NCI-H748 treated with DMSO at 0.1 percent for 48 hours (cell line): ENCODE results near the gene HPS5.
A peak's percentile ranks its signal among the peaks of the same experiment; 100 is the strongest.
"Not testable (repeated sequence)": the region's sequence is repeated elsewhere in the genome, so short reads cannot be mapped to it uniquely, and the experiment has no call there.

Experiments
- DNase-seq: peaks from one replicate; lab custom pipeline; 2025; lab: John Stamatoyannopoulos, UW

The HPS5 gene

DNA sequence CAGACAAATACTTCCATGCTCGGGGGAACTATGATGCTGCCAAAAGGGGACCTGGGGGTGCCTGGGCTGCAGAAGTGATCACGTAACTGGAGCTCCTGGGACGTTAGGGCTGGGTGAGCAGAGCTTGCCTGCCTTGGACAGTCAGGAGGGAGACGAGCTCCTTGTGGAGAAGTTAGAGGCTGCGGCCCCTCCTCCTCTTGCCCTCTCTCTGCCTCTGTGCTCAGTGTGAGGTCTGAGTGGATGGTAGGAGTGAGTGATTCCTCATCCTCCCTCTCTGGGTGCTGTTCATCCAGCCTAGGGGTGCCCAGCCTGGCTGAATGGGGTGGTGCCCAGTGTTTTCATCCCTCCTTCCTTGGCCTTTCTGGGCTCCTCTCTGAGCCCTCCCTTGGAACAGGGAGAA is 52.7 kb downstream of the HPS5 start:
- not testable (repeated sequence) for DNase-seq

- DNase-seq: not testable (repeated sequence)
Measured at GRCh38 chr11:18267335-18268133, 54.4 kb downstream of the HPS5 start.

DNA sequence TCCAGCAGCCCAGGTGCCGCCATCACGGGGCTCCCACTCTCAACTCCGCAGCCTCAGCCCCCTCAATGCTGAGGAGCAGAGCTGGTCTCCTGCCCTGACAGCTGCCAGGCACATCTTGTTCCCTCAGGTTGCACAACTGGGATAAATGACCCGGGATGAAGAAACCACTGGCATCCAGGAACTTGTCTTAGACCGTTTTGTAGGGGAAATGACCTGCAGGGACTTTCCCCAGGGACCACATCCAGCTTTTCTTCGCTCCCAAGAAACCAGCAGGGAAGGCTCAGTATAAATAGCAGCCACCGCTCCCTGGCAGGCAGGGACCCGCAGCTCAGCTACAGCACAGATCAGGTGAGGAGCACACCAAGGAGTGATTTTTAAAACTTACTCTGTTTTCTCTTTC is 56.0 kb downstream of the HPS5 start, which contains the start of gene SAA1:
SAA1 (plus strand) TSS at position 316 of the 400 bp plus-strand sequence. CDS start 624 bp downstream, outside the sequence.
- DNase-seq: no peak

DNA sequence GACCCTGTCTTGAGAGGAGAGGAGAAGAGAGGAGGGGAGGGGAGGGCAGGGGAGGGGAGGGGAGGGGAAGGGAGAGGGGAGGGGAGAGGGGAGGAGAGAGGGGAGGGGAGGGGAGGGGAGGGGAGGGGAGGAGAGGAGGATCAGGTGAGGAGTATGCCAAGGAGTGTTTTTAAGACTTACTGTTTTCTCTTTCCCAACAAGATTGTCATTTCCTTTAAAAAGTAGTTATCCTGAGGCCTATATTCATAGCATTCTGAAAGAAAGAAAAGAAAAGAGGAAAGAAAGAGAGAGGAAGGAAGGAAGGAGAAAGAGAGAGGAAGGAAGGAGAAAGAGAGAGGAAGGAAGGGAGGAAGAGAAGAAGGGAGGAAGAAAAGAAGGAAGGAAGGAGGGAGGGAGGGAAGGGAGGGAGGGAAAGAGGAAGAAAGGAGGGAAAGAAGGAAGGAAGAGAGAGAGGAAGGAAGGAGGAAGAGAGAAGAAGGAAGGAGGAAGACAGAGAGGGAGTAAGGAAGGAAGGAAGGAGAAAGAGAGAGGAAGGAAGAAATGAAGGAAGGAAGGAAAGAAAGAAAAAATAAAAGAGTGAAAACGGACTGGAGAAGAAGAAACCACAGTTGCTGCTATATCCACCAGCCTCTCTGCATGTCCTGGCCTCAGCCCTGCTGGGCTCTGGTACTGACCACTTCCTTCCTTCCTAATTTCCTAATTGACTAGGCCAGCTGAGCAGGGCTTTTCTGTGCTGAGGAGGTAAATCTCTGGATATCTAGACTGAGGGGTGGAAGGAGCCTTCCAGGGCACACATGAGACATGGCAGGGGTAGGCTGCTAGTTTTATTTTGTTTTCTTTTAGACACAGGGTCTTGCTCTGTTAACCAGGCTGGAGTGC is 57.0 kb downstream of the HPS5 start:
- no peak for DNase-seq

GRCh38 chr11:18264035-18264434 is 57.9 kb downstream of the HPS5 start:
- no peak for DNase-seq

DNA sequence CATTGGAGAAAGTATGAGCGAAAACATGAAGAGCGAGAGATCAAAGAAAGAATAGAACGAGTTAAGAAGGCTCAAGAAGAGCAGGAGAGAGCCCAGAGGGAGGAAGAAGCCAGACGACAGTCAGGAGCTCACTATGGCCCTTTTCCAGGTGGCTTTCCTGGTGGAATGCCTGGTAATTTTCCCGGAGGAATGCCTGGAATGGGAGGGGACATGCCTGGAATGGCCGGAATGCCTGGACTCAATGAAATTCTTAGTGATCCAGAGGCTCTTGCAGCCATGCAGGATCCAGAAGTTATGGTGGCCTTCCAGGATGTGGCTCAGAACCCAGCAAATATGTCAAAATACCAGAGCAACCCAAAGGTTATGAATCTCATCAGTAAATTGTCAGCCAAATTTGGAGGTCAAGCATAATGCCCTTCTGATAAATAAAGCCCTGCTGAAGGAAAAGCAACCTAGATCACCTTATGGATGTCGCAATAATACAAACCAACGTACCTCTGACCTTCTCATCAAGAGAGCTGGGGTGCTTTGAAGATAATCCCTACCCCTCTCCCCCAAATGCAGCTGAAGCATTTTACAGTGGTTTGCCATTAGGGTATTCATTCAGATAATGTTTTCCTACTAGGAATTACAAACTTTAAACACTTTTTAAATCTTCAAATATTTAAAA is 59.1 kb downstream of the HPS5 start:
- DNase-seq: not testable (repeated sequence)

- DNase-seq: no peak
Measured at GRCh38 chr11:18261721-18262120, 60.2 kb downstream of the HPS5 start.

DNA sequence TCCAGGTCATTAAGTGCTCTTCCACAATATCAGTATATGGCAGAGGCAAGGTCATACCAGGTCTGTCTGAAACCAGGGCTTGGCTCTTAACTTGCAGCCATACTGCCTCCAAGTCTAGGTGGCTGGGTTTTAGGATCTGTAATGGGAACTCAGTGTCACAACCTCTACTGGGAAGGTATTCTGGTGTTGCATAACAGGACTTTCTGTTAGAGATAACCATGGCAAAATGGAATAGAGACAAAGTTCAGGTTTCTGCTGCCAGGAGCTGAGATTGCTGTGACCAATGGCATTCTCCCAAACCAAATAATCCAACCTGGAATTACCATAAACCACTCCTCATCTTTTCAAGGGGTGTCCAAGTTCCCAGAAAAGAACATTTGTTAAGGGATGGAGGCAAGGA is 62.7 kb downstream of the HPS5 start:
- DNase-seq: no peak

DNA sequence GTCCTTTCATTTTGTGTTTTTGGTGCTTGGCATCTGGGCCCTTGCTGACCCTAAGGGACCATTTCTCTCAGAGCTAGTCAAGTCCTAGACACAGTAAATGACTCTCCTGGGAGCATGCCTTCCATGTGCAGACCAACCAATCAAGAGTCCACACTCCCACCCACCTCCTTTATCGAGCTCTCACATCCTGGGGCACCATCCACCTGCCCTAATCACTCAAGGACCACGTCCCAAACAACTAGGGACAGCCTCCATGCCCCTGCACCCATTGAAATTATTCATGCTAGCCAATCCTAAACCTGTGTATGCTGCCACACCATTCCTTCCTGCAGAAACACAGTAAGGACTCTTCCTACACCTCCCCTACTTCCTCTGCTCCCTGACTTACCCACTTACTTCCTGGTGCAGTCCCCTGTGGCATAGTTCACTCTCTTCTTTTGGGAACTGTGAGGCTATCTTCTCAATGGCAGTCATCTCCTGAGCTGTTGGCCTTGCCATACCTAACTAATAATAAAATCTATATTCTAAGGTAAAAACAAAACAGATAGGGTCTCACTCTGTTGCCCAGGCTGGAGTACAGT is 67.1 kb downstream of the HPS5 start:
- no peak for DNase-seq

GRCh38 chr11:18253778-18254338 is 68.1 kb downstream of the HPS5 start:
- no peak for DNase-seq

DNA sequence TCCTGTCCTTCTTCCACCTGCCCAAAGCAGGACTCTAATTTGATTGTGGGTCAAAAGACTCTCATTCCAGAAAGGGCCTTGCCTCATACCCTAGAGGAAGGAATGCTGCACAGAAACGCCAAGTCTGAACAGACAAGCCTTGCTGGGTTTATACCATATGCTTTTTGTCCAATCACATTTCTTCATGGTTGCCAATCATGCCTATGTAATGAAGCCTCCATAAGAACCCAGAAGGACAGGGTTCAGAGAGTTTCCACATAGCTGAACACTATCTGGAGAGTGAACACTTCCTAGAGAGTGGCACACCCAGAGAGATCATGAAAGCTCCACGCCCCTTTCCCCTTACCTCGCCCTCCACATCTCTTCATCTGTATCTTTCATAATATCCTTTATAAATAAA is 68.7 kb downstream of the HPS5 start:
- no peak for DNase-seq

DNA sequence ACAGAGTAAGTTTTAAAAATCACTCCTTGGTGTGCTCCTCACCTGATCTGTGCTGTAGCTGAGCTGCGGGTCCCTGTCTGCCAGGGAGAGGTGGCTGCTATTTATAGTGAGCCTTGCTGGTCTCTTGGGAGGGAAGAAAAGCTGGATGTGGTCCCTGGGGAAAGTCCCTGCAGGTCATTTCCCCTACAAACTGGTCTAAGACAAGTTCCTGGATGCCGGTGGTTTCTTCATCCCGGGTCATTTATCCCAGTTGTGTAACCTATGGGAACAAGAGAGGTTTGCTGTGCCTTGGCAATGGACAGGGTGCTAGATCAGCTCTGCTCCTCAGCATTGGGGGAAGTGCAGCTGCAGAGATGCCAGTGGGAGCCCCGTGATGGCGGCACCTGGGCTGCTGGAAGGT is 73.4 kb downstream of the HPS5 start, which contains the start of gene SAA2:
SAA2 (minus strand) TSS at position 108 of the 400 bp plus-strand sequence. CDS start 657 bp downstream, outside the sequence.
- no peak for DNase-seq

GRCh38 chr11:18247191-18247581 is 74.8 kb downstream of the HPS5 start:
- not testable (repeated sequence) for DNase-seq

- DNase-seq: not testable (repeated sequence)
Measured at GRCh38 chr11:18246379-18247190, 75.4 kb downstream of the HPS5 start.

- DNase-seq: no peak
Measured at GRCh38 chr11:18245396-18245795, 76.5 kb downstream of the HPS5 start.

DNA sequence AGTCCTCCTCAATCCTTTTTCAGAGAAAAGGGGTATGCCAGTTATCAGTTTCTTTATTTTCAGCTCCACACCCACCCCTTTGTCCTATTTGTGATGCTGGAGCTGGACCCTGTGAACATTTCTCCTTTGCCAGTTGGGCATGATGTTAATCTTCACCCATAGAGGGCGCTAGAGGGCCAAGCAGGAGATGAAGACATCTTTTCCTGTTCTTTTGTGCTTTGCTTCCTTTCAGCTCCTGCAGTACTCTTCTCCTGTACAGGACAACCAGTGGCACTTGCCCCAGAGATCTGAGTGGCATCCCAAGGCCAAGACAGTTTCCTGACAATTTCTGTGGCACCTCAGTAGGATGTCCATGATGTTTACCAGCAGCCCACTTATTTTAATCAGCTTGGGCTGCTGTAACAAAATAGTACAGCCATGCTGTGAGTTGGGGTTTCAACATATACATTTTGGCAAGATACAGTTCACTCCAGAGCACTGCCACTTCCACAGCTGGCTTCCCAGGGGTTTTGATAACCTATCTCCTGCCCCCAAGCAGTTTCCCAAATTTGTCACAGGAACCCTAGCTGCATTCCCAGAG is 78.1 kb downstream of the HPS5 start:
- peak; percentile 70 for DNase-seq

- DNase-seq: no peak
Measured at GRCh38 chr11:18239655-18240054, 82.3 kb downstream of the HPS5 start.

GRCh38 chr11:18236664-18237356 is 85.1 kb downstream of the HPS5 start, which contains the start of gene SAA4:
Gene SAA4, minus strand, starts transcription at chr11:18236802. Its CDS starts 876 bp downstream, at chr11:18235926.
- DNase-seq: no peak
